Measurements from ENCODE around the gene MLH1. TPM values are rescaled to one million over a fixed set of nuclear protein-coding genes. Genes with fewer than 3 reads are reported as not detected.

Gene MLH1
- total and polyA plus RNA-seq, 2 donors (not counting 1 experiment from before 2014, with no cell fraction given), result 34.4 to 62.3 TPM

- Histone ChIP-seq H3K4me2 (ENCODE audit: extremely low read depth, insufficient read depth, low read length) (no peak overlapping the region), H3K4me1 (ENCODE audit: control insufficient read depth, extremely low read depth, insufficient read depth, low read length) (peaks cover 14% of the 10 kb centered on the region), H3K27ac (ENCODE audit: insufficient read depth, low read length) (no peak overlapping the region), H3K9ac (ENCODE audit: insufficient read depth, low read length) (no peak overlapping the region), H3K36me3 (ENCODE audit: control insufficient read depth, insufficient read depth, low read length) (peaks cover 16% of the 10 kb centered on the region), H3K79me2 (ENCODE audit: control insufficient read depth, insufficient read depth, low read length) (no peaks in the 10 kb centered on the region), H3K4me3 (replicated peaks in 1 of 4; ENCODE audit: control extremely low read depth in 1 of 4, insufficient read depth in 1 of 4, low read depth in 3 of 4, low read length in 4 of 4) (no peak overlapping the region), H3K9me3 (ENCODE audit: control insufficient read depth, insufficient read depth, low read depth, low read length) (no peaks in the 10 kb centered on the region), H2AFZ (ENCODE audit: low read length) (no peak overlapping the region), H4K20me1 (ENCODE audit: control insufficient read depth, extremely low read depth, insufficient read depth, low read length) (no peaks in the 10 kb centered on the region), H3K27me3 (ENCODE audit: control insufficient read depth, insufficient read depth, low read length) (no peaks in the 10 kb centered on the region)
- TF ChIP-seq CTCF (conservative IDR thresholded peaks at IDR 0.05 in 1 of 2, IDR thresholded peaks at IDR 0.05 in 1 of 2; ENCODE audit: low read depth in 1 of 2, low read length in 2 of 2) (no peak), EZH2 (IDR thresholded peaks at IDR 0.05; ENCODE audit: low read length, missing control alignments) (no peak)
- no peak for DNase-seq (ENCODE audit: low read depth in 2 of 2)
These were observed 57.0 kb downstream of the MLH1 start for GRCh38 chr3:37050282-37050681.

GRCh38 chr3:37052860-37053259, 59.5 kb downstream of the MLH1 start:
- Histone ChIP-seq H3K4me1 (ENCODE audit: control insufficient read depth, extremely low read depth, insufficient read depth, low read length) (peaks cover 23% of the 10 kb centered on the region), H3K9me3 (ENCODE audit: control insufficient read depth, insufficient read depth, low read depth, low read length) (no peaks in the 10 kb centered on the region), H3K9ac (ENCODE audit: insufficient read depth, low read length) (no peak overlapping the region), H3K36me3 (ENCODE audit: control insufficient read depth, insufficient read depth, low read length) (peaks cover 23% of the 10 kb centered on the region), H3K4me2 (ENCODE audit: extremely low read depth, insufficient read depth, low read length) (no peak overlapping the region), H3K79me2 (ENCODE audit: control insufficient read depth, insufficient read depth, low read length) (peaks cover 1% of the 10 kb centered on the region), H3K27ac (ENCODE audit: insufficient read depth, low read length) (no peak overlapping the region), H2AFZ (ENCODE audit: low read length) (no peak overlapping the region), H3K4me3 (replicated peaks in 1 of 4; ENCODE audit: control extremely low read depth in 1 of 4, insufficient read depth in 1 of 4, low read depth in 3 of 4, low read length in 4 of 4) (no peak overlapping the region), H3K27me3 (ENCODE audit: control insufficient read depth, insufficient read depth, low read length) (no peaks in the 10 kb centered on the region), H4K20me1 (ENCODE audit: control insufficient read depth, extremely low read depth, insufficient read depth, low read length) (no peaks in the 10 kb centered on the region)
- TF ChIP-seq CTCF (conservative IDR thresholded peaks at IDR 0.05 in 1 of 2, IDR thresholded peaks at IDR 0.05 in 1 of 2; ENCODE audit: low read depth in 1 of 2, low read length in 2 of 2) (no peak), EZH2 (IDR thresholded peaks at IDR 0.05; ENCODE audit: low read length, missing control alignments) (no peak)
- peak in 1 of 2 donors; percentile 47 for DNase-seq (ENCODE audit: low read depth in 2 of 2)

- Histone ChIP-seq H3K79me2 (ENCODE audit: control insufficient read depth, insufficient read depth, low read length) (peaks cover 1% of the 10 kb centered on the region), H2AFZ (ENCODE audit: low read length) (no peak overlapping the region), H3K27ac (ENCODE audit: insufficient read depth, low read length) (no peak overlapping the region), H4K20me1 (ENCODE audit: control insufficient read depth, extremely low read depth, insufficient read depth, low read length) (no peaks in the 10 kb centered on the region), H3K4me1 (ENCODE audit: control insufficient read depth, extremely low read depth, insufficient read depth, low read length) (peaks cover 23% of the 10 kb centered on the region), H3K27me3 (ENCODE audit: control insufficient read depth, insufficient read depth, low read length) (no peaks in the 10 kb centered on the region), H3K9ac (ENCODE audit: insufficient read depth, low read length) (no peak overlapping the region), H3K4me2 (ENCODE audit: extremely low read depth, insufficient read depth, low read length) (no peak overlapping the region), H3K36me3 (ENCODE audit: control insufficient read depth, insufficient read depth, low read length) (peaks cover 26% of the 10 kb centered on the region), H3K4me3 (replicated peaks in 1 of 4; ENCODE audit: control extremely low read depth in 1 of 4, insufficient read depth in 1 of 4, low read depth in 3 of 4, low read length in 4 of 4) (no peak overlapping the region), H3K9me3 (ENCODE audit: control insufficient read depth, insufficient read depth, low read depth, low read length) (no peaks in the 10 kb centered on the region)
- TF ChIP-seq CTCF (conservative IDR thresholded peaks at IDR 0.05 in 1 of 2, IDR thresholded peaks at IDR 0.05 in 1 of 2; ENCODE audit: low read depth in 1 of 2, low read length in 2 of 2), result no peak
- TF ChIP-seq EZH2 (IDR thresholded peaks at IDR 0.05; ENCODE audit: low read length, missing control alignments), result no peak
- no peak for DNase-seq (ENCODE audit: low read depth in 2 of 2)
These were observed 60.0 kb downstream of the MLH1 start for GRCh38 chr3:37053337-37053736.

Measured in fibroblast of lung (primary cell).